Parietal lobe (tissue), 2 donors: ENCODE measurements around the gene NCAPG2. TPM values are rescaled to one million over a fixed set of nuclear protein-coding genes. Genes with fewer than 3 reads are reported as not detected.

Source experiments
- small RNA-seq: library from RNA; depleted of rRNA; stranded (forward); fragments of <200 nt; gene quantifications from one replicate; pipeline ENCODE3, GENCODE V24; 2014; ENCODE audit warnings: low replicate concordance
- total RNA-seq: library from RNA; depleted of rRNA; stranded (reverse); fragments of >200 nt; gene quantifications from one replicate; pipeline ENCODE4 v1.2.3, GENCODE V29; 2014

Gene NCAPG2
- 26.9 TPM for total RNA-seq

GRCh38 chr7:158704524-158705233, at the start of gene NCAPG2:
Gene NCAPG2, minus strand, starts transcription at chr7:158704804. Its CDS starts 2,905 bp downstream, at chr7:158701899.

GRCh38 chr7:158587162-158588084, 117.2 kb downstream of the NCAPG2 start, which contains the start of gene PTPRN2:
Gene PTPRN2, minus strand, starts transcription at chr7:158587823.

Small RNA genes within 50 kb of the gene (small RNA-seq; reads per million reads assigned to genes)
- gene MIR5707, result not detected
- gene THAP5P1, result not detected

Other genes starting within 250 kb of the NCAPG2 start
- 123 TPM for gene PTPRN2, start 117.0 kb downstream of the NCAPG2 start, total RNA-seq
- 81.1 TPM for gene ESYT2, start 124.7 kb upstream of the NCAPG2 start, total RNA-seq
- 26.0 TPM for gene DYNC2I1, start 151.8 kb upstream of the NCAPG2 start, total RNA-seq